H1 (cell line): ENCODE data around the gene CACNA2D3. TPM values are rescaled to one million over a fixed set of nuclear protein-coding genes. Genes with fewer than 3 reads are reported as not detected.

ENCODE experiments used
- ATF3 ChIP-seq: IDR thresholded peaks from 2 replicates; pipeline ENCODE4 v1.6.1; 2011; ENCODE audit warnings: low read depth, mild to moderate bottlenecking, low read length; ENCODE audit not compliant: insufficient read depth
- polyA plus RNA-seq, 7 experiments: library from polyadenylated mRNA; depleted of rRNA in 3 of 7; stranded (reverse) in 5 of 7; unstranded in 2 of 7; fragments of >200 nt in 5 of 7; fragments of 200-250 nt in 2 of 7; gene quantifications; 1 replicate in 5 of 7; 2 replicates in 1 of 7; 4 replicates in 1 of 7; pipeline versions ENCODE4 v1.2.1 to v1.2.3, GENCODE V29; 2011 to 2013; ENCODE audit warnings: missing spikeins in 2 of 7, mixed read lengths in 2 of 7
- total RNA-seq: library from RNA; stranded (reverse); fragmentation: NEBNext Ultra II Directional; extraction: Animal tissue kit (Norgen Biotek cat#: 25700); gene quantifications from 2 replicates; pipeline ENCODE4 v1.2.1, GENCODE V29; 2021

The CACNA2D3 gene
- total and polyA plus RNA-seq, 2 of the 8 experiments (the other 6 are each of a cell fraction or from before 2014, with no cell fraction given), result 1.5 to 1.8 TPM

GRCh38 chr3:54968546-54969172 lies 846.3 kb downstream of the CACNA2D3 start (continued):
- no peak for TF ChIP-seq ATF3
